Tibial nerve (tissue), 3 donors: ENCODE data around the gene MLLT11.

Experiments
- POLR2A ChIP-seq, 2 donors: fragments of 450-650 bp; IDR thresholded peaks; one replicate each; pipeline ENCODE4 v1.6.1; 2017; ENCODE audit warnings: antibody characterized with exemption in 2 of 2, mild to moderate bottlenecking in 2 of 2, moderate library complexity in 2 of 2
- TF ChIP-seq, protein P1 (sequence below), 5 experiments: fragments of 200-600 bp in 3 of 5; fragments of 450-650 bp in 2 of 5; sonication (generic) in 3 of 5; IDR thresholded peaks; one replicate each; pipeline ENCODE4 v1.5.1; 2016 to 2019; ENCODE audit warnings: antibody characterized with exemption in 5 of 5, mild to moderate bottlenecking in 3 of 5, moderate library complexity in 2 of 5

DNA sequence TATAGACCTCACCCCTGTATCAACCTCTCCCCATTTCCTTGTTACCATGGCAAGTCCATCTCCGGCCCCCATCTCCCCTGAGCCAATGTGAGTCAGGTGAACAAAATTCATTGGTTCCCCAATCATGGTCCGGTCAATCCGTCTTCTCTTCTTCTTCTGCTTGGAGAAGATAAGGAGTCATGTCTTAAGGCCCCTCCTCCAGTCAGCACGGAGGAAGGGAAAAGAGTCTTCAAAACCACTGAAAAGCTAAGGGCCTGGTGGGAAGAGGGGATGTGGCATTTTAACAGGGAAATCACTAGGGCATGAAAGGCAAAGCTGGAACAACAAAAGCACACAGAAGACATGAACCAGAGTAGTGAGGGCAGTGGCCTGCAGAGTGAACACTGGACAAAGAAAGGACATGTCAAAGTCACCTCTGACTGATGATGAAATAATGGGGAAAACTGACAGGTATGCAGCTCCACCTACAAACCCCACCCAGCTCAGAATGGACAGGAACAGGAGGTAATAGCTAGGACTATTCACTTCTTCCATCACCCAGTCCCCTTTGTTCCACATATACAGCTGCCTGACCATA, 5.1 kb upstream of the MLLT11 start:
- TF ChIP-seq, protein P1, sequence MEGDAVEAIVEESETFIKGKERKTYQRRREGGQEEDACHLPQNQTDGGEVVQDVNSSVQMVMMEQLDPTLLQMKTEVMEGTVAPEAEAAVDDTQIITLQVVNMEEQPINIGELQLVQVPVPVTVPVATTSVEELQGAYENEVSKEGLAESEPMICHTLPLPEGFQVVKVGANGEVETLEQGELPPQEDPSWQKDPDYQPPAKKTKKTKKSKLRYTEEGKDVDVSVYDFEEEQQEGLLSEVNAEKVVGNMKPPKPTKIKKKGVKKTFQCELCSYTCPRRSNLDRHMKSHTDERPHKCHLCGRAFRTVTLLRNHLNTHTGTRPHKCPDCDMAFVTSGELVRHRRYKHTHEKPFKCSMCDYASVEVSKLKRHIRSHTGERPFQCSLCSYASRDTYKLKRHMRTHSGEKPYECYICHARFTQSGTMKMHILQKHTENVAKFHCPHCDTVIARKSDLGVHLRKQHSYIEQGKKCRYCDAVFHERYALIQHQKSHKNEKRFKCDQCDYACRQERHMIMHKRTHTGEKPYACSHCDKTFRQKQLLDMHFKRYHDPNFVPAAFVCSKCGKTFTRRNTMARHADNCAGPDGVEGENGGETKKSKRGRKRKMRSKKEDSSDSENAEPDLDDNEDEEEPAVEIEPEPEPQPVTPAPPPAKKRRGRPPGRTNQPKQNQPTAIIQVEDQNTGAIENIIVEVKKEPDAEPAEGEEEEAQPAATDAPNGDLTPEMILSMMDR (IDR thresholded peaks at IDR 0.05), result no peak
- no peak for TF ChIP-seq POLR2A (IDR thresholded peaks at IDR 0.05)
